ENCODE results near the gene IRF7.

DNA sequence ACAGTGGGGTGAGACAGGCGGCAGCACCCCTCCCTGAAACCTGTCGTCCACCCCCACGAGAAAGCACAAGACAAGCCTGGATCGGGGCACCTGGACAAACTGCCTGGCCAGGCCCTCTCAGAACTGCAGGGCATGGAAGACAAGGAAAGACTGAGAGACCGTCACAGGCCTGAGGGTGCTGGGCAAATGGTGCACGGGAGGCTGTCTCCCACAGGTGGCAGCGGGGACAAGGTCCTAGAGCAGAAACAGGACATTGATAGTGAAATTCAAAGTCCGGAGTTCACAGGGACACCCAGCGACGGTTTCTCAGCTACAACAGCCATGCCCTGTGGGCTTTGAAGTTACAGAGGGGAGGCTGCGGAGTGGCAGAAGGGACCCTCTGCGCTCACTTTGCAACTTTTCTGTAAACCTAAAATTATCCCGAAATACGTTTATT lies 42.0 kb upstream of the IRF7 start:
- TF ChIP-seq POLR2A (IDR thresholded peaks at IDR 0.05; ENCODE audit: low read depth, low read length) (no peak), RFX5 (IDR thresholded peaks at IDR 0.05; ENCODE audit: low read depth, low read length) (no peak), SMC3 (IDR thresholded peaks at IDR 0.05; ENCODE audit: low read depth, low read length) (no peak)
- TF ChIP-seq, protein P1, sequence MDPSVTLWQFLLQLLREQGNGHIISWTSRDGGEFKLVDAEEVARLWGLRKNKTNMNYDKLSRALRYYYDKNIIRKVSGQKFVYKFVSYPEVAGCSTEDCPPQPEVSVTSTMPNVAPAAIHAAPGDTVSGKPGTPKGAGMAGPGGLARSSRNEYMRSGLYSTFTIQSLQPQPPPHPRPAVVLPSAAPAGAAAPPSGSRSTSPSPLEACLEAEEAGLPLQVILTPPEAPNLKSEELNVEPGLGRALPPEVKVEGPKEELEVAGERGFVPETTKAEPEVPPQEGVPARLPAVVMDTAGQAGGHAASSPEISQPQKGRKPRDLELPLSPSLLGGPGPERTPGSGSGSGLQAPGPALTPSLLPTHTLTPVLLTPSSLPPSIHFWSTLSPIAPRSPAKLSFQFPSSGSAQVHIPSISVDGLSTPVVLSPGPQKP (IDR thresholded peaks at IDR 0.05; ENCODE audit: borderline replicate concordance, low read depth, low read length) = no peak
- TF ChIP-seq, protein P2, sequence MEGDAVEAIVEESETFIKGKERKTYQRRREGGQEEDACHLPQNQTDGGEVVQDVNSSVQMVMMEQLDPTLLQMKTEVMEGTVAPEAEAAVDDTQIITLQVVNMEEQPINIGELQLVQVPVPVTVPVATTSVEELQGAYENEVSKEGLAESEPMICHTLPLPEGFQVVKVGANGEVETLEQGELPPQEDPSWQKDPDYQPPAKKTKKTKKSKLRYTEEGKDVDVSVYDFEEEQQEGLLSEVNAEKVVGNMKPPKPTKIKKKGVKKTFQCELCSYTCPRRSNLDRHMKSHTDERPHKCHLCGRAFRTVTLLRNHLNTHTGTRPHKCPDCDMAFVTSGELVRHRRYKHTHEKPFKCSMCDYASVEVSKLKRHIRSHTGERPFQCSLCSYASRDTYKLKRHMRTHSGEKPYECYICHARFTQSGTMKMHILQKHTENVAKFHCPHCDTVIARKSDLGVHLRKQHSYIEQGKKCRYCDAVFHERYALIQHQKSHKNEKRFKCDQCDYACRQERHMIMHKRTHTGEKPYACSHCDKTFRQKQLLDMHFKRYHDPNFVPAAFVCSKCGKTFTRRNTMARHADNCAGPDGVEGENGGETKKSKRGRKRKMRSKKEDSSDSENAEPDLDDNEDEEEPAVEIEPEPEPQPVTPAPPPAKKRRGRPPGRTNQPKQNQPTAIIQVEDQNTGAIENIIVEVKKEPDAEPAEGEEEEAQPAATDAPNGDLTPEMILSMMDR (conservative IDR thresholded peaks at IDR 0.05; ENCODE audit: low read depth, low read length) = no peak
- TF ChIP-seq, protein P3, sequence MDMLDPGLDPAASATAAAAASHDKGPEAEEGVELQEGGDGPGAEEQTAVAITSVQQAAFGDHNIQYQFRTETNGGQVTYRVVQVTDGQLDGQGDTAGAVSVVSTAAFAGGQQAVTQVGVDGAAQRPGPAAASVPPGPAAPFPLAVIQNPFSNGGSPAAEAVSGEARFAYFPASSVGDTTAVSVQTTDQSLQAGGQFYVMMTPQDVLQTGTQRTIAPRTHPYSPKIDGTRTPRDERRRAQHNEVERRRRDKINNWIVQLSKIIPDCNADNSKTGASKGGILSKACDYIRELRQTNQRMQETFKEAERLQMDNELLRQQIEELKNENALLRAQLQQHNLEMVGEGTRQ (IDR thresholded peaks at IDR 0.05; ENCODE audit: low read depth, low read length) = no peak
